ENCODE measurements around the gene CCDC27. TPM values are rescaled to one million over a fixed set of nuclear protein-coding genes. Genes with fewer than 3 reads are reported as not detected.

Gene CCDC27
- total RNA-seq, 1 experiment from 2014 or later = not detected

GRCh38 chr1:3753656-3754454 is 1.6 kb downstream of the CCDC27 start:
- DNase-seq (ENCODE audit: low read depth) = no peak

GRCh38 chr1:3756394-3756793 is 4.1 kb downstream of the CCDC27 start:
- DNase-seq (ENCODE audit: low read depth) = no peak

- DNase-seq (ENCODE audit: low read depth) = no peak
Measured at GRCh38 chr1:3759164-3759563, 6.9 kb downstream of the CCDC27 start.

- no peak for DNase-seq (ENCODE audit: low read depth)
Measured at GRCh38 chr1:3759796-3760195, 7.5 kb downstream of the CCDC27 start.

GRCh38 chr1:3761296-3762010 is 9.2 kb downstream of the CCDC27 start:
- DNase-seq (ENCODE audit: low read depth) = no peak

- no peak for DNase-seq (ENCODE audit: low read depth)
Measured at GRCh38 chr1:3762151-3762872, 10.1 kb downstream of the CCDC27 start.

GRCh38 chr1:3762873-3763228 is 10.6 kb downstream of the CCDC27 start:
- no peak for DNase-seq (ENCODE audit: low read depth)

GRCh38 chr1:3763351-3764125 is 11.3 kb downstream of the CCDC27 start:
- DNase-seq (ENCODE audit: low read depth) = no peak

GRCh38 chr1:3767328-3767925 is 15.2 kb downstream of the CCDC27 start:
- DNase-seq (ENCODE audit: low read depth) = no peak

GRCh38 chr1:3768811-3769390 is 16.7 kb downstream of the CCDC27 start:
- DNase-seq (ENCODE audit: low read depth) = no peak

- DNase-seq (ENCODE audit: low read depth) = no peak
Measured at GRCh38 chr1:3770047-3770765, 18.0 kb downstream of the CCDC27 start.

GRCh38 chr1:3771108-3772026 is 19.1 kb downstream of the CCDC27 start:
- no peak for DNase-seq (ENCODE audit: low read depth)

- DNase-seq (ENCODE audit: low read depth) = peak; percentile 70
Measured at GRCh38 chr1:3772027-3772714, 19.9 kb downstream of the CCDC27 start.

GRCh38 chr1:3772715-3773571 is 20.7 kb downstream of the CCDC27 start, which contains the start of gene SMIM1:
Gene SMIM1 (plus strand): TSS chr1:3772749. CDS start chr1:3775374, 2,625 bp downstream.
- DNase-seq (ENCODE audit: low read depth) = no peak

GRCh38 chr1:3773572-3774275 is 21.5 kb downstream of the CCDC27 start:
- no peak for DNase-seq (ENCODE audit: low read depth)

- no peak for DNase-seq (ENCODE audit: low read depth)
Measured at GRCh38 chr1:3774276-3774945, 22.2 kb downstream of the CCDC27 start.
